HL-60 (cell line): ENCODE data around the gene KCTD4.

Experiments
- DNase-seq, 2 experiments: peaks; one replicate each; pipeline ENCODE4 v3.0.0-alpha.2; 2010 to 2020; ENCODE audit warnings: low read depth in 1 of 2, low spot score in 1 of 2
- H3K27ac ChIP-seq: fragments of 250-450 bp; sonication (Bioruptor Pico); replicated peaks from 2 replicates; pipeline ENCODE4 v1.5.1; 2020; ENCODE audit warnings: mild to moderate bottlenecking, moderate library complexity
- H3K27me3 ChIP-seq: fragments of 250-450 bp; sonication (Bioruptor Pico); 2 replicates; pipeline ENCODE4 v1.5.1; 2021; ENCODE audit warnings: mild to moderate bottlenecking, moderate library complexity; ENCODE audit not compliant: insufficient read depth, poor library complexity, severe bottlenecking
- H3K4me3 ChIP-seq: replicated peaks from 2 replicates; pipeline ENCODE4 v1.5.1; 2011; ENCODE audit warnings: mild to moderate bottlenecking, control low read depth, low read length; ENCODE audit not compliant: insufficient read depth
- GABPA ChIP-seq: IDR thresholded peaks from 2 replicates; pipeline ENCODE4 v1.6.1; 2012; ENCODE audit warnings: low read depth
- POLR2AphosphoS5 ChIP-seq: IDR thresholded peaks from 2 replicates; pipeline ENCODE4 v1.6.1; 2012; ENCODE audit warnings: low read depth
- SPI1 ChIP-seq: IDR thresholded peaks from 2 replicates; pipeline ENCODE4 v1.6.1; 2012; ENCODE audit warnings: low read depth, mild to moderate bottlenecking, borderline replicate concordance
- TF ChIP-seq, protein P1 (sequence below): IDR thresholded peaks from 2 replicates; pipeline ENCODE4 v1.6.1; 2012; ENCODE audit warnings: low read depth; ENCODE audit not compliant: insufficient replicate concordance
- TF ChIP-seq, protein P2 (sequence below): IDR thresholded peaks from one replicate; pipeline ENCODE4 v1.5.1; 2011; ENCODE audit warnings: low read length, control low read depth, inconsistent platforms; ENCODE audit not compliant: insufficient read depth

KCTD4 gene

DNA sequence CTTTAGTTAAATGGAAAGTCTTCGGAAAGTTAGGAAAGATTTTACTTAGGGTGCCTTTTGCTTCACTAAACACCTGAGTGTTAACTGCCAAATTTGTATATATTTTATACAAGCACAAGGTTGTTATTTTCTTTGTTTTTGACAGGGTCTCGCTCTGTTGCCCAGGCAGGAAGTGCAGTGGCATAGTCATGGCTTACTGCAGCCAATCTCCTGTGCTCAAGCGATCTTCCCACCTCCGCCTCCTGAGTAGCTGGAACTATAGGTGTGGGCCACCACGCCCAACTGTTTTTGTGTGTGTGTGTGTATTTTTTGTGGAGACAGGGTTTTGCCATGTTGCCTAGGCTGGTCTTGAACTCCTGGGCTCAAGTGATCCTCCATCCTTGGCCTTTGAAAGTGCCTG is 16.2 kb downstream of the KCTD4 start:
- no peak overlapping the region for H3K27ac ChIP-seq
- DNase-seq: no peak
- TF ChIP-seq SPI1 (no peak), GABPA (no peak), POLR2AphosphoS5 (no peak)
- TF ChIP-seq, protein P1, sequence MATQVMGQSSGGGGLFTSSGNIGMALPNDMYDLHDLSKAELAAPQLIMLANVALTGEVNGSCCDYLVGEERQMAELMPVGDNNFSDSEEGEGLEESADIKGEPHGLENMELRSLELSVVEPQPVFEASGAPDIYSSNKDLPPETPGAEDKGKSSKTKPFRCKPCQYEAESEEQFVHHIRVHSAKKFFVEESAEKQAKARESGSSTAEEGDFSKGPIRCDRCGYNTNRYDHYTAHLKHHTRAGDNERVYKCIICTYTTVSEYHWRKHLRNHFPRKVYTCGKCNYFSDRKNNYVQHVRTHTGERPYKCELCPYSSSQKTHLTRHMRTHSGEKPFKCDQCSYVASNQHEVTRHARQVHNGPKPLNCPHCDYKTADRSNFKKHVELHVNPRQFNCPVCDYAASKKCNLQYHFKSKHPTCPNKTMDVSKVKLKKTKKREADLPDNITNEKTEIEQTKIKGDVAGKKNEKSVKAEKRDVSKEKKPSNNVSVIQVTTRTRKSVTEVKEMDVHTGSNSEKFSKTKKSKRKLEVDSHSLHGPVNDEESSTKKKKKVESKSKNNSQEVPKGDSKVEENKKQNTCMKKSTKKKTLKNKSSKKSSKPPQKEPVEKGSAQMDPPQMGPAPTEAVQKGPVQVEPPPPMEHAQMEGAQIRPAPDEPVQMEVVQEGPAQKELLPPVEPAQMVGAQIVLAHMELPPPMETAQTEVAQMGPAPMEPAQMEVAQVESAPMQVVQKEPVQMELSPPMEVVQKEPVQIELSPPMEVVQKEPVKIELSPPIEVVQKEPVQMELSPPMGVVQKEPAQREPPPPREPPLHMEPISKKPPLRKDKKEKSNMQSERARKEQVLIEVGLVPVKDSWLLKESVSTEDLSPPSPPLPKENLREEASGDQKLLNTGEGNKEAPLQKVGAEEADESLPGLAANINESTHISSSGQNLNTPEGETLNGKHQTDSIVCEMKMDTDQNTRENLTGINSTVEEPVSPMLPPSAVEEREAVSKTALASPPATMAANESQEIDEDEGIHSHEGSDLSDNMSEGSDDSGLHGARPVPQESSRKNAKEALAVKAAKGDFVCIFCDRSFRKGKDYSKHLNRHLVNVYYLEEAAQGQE: no peak
- TF ChIP-seq, protein P2, sequence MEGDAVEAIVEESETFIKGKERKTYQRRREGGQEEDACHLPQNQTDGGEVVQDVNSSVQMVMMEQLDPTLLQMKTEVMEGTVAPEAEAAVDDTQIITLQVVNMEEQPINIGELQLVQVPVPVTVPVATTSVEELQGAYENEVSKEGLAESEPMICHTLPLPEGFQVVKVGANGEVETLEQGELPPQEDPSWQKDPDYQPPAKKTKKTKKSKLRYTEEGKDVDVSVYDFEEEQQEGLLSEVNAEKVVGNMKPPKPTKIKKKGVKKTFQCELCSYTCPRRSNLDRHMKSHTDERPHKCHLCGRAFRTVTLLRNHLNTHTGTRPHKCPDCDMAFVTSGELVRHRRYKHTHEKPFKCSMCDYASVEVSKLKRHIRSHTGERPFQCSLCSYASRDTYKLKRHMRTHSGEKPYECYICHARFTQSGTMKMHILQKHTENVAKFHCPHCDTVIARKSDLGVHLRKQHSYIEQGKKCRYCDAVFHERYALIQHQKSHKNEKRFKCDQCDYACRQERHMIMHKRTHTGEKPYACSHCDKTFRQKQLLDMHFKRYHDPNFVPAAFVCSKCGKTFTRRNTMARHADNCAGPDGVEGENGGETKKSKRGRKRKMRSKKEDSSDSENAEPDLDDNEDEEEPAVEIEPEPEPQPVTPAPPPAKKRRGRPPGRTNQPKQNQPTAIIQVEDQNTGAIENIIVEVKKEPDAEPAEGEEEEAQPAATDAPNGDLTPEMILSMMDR: no peak
- no peak overlapping the region for H3K4me3 ChIP-seq
- no peaks in the 10 kb centered on the region for H3K27me3 ChIP-seq

DNA sequence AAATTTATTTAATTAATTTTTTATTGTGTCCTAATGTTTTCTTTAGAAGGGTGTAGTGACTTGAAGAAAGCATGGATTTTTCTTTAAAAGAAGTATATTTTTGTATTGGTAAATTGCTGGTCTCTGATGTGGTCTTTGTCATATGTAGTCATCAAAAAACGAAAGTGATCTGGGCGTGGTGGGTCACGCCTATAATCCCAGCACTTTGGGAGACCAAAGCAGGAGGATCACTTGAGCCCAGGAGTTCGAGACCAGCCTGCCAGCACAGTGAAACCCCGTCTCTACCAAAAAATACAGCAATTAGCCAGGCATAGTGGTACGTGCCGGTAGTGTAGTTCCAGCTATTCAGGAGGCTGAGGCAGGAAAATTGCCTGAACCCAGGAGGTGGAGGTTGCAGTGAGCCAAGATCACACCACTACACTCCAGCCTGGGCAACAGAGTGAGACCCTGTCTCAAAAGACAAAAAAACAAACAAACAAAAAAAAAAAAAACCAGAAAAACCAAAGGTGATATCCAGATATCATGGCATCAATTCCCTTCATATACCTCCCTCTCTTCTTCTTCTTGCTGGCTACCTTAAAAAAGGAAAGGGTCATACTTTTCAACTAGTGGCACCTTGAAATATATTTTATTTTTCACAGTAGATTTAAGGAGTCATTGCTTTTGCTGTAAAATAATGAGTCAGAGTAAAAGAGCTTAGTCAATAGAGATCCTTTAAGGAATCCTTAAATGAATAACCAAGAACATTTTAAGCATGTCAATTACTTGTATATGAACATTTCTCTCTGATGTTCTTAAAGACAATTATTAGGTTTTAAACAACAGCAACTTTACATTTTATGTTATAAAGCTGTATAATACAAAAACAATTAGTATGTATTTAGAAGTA is 19.9 kb downstream of the KCTD4 start:
- TF ChIP-seq POLR2AphosphoS5: no peak
- TF ChIP-seq, protein P2: no peak
- TF ChIP-seq, protein P1: no peak
- no peak for TF ChIP-seq GABPA
- no peak for TF ChIP-seq SPI1

DNA sequence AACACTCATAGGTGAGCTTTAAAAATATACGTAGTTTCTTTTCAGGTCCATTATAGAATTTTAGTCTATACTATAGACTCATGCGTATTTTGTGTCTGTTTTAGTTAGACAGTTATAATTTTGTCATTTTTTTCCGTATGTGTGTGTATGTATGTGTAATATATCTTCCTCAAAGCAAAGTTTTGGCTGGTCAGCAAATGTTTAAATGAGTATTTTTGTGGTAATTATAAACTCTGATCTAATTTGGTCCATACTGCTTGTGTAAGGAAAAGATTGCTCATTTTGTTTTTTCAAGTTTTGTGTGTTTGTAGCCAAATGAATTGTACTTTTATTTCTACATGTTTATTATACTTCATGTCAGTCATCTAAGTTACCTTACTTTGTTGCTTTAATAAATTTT is 20.5 kb downstream of the KCTD4 start:
- TF ChIP-seq, protein P1: no peak
- TF ChIP-seq SPI1 (no peak), GABPA (no peak), POLR2AphosphoS5 (no peak)
- TF ChIP-seq, protein P2: no peak
- Histone ChIP-seq H3K27me3 (no peaks in the 10 kb centered on the region), H3K4me3 (no peak overlapping the region), H3K27ac (no peak overlapping the region)
- no peak for DNase-seq

More for the DNA sequence above, 19.9 kb downstream of the KCTD4 start:
- no peaks in the 10 kb centered on the region for H3K27me3 ChIP-seq
- H3K27ac ChIP-seq: no peak overlapping the region
- DNase-seq: no peak
- no peak overlapping the region for H3K4me3 ChIP-seq
